NCI-H1105 treated with DMSO at 0.1 percent for 48 hours (cell line): ENCODE measurements around the gene SLC25A42.
A peak's percentile ranks its signal among the peaks of the same experiment; 100 is the strongest.
"Not testable (repeated sequence)": the region's sequence is repeated elsewhere in the genome, so short reads cannot be mapped to it uniquely, and the experiment has no call there.

Experiments used
- DNase-seq: peaks from one replicate; lab custom pipeline; 2025; lab: John Stamatoyannopoulos, UW

Gene SLC25A42, protein sequence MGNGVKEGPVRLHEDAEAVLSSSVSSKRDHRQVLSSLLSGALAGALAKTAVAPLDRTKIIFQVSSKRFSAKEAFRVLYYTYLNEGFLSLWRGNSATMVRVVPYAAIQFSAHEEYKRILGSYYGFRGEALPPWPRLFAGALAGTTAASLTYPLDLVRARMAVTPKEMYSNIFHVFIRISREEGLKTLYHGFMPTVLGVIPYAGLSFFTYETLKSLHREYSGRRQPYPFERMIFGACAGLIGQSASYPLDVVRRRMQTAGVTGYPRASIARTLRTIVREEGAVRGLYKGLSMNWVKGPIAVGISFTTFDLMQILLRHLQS

DNA sequence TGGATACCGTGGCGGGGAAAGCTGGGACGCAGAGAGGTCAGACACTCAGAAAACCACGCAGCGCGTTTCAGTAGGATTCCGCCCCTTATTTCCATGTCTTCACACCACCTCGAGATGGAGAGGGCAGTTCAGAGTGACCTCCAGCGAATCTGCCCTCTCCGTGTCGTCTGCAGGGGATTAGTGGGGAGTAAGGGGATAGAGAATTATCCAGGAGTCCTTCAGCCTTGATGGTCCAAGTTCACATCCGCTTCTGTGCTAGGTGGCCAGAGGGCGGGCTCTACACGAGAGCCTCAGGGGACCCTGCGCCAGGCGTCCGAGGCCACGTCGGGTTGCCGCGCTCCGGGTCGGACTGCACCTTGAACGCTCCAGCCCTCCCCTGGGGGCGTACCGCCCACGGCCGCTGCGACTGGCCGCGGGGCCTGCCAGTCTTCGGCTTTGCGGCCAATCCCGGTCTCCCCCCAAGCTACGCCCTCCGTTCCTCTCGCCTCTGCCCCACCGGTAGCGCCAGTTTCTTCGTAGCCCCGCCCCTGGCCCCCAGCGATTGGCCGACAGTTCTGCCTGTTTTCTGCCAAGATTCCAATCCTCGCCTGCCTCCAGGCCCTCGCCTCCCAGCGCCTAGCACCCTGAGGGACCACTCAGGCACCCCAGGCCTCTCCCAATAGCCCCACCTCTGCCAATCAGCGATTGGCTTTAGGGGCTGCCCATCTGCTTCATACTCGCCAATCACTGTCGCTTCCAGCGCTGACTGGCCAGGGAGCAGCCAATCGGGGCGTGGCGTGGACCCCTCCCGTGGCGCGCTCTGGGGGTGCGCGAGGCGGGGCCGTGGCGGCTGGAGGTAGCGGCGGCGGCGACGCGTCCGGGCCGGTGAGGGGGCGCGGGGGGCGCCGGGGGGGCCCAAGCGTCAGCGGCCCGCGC, at the start of gene SLC25A42:
Gene SLC25A42, plus strand, starts transcription at position 812 of the 915 bp plus-strand sequence. CDS start 32,131 bp downstream, outside the sequence.
- DNase-seq, result peak; percentile 99

DNA sequence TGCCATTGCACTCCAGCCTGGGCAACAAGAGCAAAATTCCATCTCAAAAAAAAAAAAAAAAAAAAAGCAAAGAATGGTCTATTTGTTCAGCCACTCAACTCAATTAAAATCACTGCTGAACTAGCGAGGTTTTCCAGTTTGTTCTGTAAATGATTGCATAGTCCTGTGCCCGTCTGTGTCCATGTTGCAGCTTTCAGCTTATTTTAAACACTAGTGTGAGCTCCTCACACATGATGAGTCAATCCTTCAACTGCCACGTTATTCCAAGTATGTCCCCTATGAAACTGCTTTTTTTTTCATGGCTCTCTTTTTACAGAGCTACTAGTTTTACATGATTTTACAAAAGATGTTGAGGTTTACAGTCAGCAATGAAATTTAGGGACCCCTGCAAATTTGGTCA, 42.7 kb upstream of the SLC25A42 start:
- no peak for DNase-seq

DNA sequence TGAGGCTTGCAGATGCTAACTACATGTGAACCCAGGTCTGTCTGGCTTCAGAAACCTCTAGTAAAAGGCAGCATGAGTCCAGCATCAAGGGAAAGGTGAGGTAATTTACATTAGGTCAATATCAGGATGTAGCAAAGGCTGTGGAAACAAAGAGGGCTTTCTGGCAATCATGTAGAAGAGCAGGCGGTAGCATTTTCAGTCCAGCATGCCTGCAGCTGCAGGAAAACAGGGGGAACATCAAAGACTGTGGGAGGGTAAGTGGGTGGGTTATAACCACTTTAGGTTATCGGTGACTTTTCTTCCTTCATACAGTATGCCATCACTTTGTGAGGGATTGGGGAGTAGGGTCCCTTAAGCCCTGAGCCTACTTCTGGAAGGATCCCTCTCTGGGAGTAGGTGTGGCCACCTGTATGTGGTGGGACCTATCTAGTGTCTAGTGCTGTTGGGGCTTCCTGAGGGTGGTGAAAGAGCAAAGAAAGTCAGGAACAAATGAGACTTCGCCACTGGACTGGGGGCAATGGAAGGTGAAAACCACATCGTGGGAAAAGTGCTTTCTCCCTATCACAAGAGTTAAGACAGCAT, 41.3 kb upstream of the SLC25A42 start:
- DNase-seq, result no peak

DNA sequence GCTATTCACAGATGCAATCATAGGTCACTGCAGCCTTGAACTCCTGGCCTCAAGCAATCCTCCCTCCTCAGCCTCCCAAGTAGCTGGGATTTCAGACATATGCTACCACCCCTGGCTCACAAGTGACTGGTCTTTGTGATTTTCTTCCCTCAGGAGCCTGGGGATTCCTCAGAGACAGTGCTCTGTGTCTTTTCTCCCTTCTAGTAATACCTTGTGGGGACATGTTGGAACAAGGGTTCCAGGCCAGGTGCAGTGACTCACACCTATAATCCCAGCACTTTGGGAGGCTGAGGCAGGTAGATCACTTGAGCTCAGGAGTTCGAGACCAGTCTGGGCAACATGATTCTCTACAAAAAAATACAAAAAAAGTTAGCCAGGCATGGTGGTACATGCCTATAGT, 40.4 kb upstream of the SLC25A42 start:
- not testable (repeated sequence) for DNase-seq

DNA sequence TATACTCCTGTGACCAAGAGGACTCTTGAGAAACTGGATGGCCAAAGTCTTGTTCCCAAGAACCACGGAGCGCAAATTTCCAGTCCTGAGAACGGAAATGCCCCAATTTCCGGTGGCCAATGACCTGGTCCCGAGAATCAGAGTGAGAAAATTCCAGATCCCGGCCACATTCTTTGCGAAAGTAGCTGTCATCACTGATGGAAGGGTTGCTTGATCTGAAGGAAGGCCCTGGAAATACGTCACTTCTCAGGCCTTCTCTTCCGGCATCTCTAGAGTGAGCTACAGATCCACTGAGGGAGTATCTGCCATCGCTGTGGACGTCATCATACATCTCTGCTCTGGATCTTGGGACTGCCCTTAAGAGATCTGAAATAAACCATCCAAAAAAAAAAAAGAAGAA, 37.9 kb upstream of the SLC25A42 start:
- DNase-seq, result no peak

DNA sequence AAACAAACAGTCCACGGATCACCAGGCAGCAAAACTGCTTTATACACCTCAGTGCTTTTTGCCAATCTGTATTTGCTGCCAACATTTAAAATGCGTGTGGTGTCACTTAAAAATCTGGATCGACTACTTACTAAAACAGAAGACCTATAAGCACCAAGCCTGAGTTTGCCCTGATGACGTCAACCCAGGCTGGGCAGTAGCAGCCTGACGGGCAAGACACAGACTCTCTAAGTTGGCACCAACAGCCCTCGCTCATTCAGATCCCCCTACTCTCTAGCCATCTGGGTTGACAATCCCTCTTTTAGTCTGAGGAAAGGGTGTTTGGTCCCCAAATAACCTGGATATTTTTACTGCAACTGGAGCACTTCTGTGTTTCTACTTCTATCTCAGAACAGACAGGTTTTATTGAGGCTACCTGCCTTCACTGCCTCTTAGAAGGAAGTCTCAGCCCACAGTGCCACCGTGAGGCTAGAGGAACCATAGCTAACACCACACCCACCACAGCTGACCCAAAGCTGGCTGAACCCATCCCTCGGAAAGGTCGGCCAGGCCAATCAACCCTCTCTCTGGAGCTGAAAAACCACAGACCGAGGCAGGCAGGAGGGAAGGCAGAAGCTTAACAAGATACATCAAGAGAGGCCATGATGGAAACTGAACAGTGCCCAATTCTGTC, 37.4 kb upstream of the SLC25A42 start:
- DNase-seq, result no peak

DNA sequence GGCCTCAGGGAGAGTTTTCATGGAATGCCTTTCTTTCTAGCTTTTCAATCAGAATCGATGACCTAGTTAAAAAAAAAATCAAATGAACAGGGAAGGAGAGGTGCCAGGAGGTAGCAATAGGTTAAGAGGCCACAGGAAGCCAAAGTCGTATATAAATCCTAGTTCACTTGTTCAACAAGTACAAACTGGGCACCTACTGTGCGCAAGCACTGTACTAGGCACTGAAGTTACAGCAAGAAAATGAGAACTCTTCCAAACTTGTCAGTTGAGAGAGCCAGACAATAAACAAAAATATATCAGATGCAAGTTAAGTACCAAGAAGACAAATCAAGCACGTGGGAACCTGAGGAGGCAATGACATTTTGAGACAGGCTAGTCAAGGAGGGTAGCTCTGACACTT, 36.6 kb upstream of the SLC25A42 start:
- DNase-seq, result no peak

DNA sequence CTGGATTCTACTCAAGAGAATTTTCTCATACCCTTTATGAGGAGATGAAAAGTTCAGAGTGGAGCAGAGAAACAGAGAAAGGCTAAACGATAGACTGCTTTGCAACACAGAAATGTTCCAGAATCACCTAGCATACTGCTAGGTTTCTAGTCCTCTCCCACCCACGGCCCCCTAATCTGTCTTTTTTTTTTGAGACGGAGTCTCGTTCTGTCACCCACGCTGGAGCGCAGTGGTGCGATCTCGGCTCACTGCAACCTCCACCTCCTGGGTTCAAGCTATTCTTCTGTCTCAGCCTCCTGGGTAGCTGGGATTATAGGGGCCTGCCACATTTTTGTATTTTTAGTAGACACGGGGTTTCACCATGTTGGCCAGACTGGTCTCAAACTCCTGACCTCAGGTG, 35.3 kb upstream of the SLC25A42 start:
- DNase-seq, result no peak

DNA sequence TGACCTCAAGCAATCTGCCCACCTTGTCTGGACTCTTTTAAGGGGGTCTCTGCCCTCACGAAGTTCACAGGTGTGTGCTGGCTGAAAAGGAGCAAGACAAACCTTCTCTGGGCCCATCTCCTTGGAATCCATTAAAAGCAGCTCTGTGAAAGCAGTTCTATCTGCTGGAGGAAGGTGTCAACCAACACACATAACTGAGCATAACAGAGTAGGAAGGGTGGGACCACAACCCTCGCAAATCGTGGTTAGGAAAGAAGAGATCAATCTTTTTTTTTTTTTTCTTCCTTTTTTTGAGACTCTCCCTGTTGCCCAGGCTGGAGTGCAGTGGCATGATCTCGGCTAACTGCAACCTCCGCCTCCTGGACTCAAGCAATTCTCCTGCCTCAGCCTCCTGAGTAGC, 31.9 kb upstream of the SLC25A42 start:
- DNase-seq, result no peak

DNA sequence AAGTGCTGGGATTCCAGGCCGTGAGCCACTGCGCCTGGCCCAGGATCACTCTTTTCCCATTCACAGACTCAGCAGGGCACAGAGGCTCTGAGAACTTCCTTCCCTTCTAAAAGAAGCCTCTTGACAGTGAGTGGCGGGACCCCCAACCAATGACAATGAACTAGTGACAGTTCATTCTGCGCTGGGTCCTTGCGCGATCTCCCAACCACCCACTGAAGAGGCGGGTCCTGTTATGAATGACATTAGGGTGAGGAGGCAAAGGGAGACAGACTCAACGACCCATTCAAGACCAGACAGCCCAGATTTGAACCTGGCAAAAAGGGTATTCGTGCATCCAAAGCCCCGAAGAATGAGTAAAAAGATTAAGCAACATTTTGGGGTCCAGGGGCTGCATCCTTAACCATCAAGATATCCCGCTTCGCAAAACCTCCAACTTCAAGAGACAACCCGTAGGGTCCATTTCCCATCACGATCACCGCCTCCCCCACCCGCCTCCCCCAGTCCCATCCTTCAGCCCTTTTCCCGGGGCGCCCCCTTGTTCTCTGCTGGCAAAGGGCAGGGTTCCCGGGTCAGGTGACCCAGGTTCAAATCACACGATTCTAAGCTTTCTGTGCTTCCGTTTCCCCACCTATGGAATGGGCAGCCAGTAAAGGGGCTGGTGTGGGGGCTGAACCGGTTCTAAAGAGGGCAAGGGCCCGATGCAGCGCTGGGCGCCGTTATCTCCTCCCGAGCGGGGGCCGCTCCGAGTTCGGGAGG, 31.2 kb upstream of the SLC25A42 start:
- peak; percentile 79 for DNase-seq

DNA sequence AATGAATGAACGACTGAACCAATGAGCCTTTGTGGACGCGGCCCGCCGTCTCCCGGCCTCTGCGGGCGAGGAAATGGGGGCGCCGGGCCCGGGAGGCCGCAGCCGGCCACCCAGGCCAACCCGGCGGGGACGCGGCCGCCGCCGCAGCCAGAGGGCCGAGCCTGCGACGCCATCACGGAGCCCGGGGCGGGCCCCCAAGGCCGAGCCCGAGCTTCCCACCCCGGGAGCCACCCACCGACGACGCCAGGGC, 30.7 kb upstream of the SLC25A42 start:
- DNase-seq, result no peak

DNA sequence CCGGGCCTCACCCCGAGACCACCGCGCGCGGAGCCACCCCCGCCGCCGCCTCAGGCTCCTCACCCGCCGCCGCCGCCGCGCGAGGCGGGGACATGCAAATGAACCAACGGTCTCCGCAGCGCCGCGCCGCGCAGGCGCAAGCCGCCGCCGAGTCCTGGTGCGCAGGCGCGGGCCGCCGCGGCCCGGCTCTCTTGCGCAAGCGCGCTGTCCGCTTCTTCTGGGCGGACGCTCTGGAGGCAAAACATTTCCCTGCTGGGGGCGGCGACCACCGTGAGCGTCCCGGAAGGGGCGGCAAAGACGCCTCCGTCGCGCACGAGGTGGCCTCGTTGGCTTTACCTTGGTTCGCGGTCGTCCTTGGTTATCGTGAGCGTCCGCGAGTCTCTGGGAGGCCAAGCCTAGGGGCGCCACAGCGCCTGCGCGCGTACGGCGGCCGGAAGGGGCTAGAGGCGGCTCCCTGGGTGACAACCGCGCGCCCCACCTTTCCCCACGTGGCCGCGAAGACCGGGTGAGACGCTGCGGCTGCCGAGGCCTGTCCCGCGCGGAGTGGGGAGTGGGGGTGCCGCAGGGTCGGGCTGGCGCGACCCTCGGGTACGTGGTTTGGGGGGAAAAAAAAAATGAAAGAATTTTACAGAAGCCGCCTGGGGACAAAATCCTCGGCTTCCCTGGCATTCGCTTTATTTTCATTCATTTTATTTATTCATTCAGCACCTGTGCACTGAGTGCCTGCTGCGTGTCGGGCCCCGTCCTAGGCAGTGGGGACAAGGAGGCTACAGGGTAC, 30.2 kb upstream of the SLC25A42 start, which contains the start of the genes ARMC6 and SUGP2:
Gene ARMC6, plus strand, starts transcription at position 178 of the 778 bp plus-strand sequence. CDS start 607 bp downstream, outside the sequence.
Gene SUGP2, minus strand, starts transcription at position 92 of the 778 bp plus-strand sequence. CDS start 2,446 bp downstream, outside the sequence.
- peak; percentile 91 for DNase-seq

DNA sequence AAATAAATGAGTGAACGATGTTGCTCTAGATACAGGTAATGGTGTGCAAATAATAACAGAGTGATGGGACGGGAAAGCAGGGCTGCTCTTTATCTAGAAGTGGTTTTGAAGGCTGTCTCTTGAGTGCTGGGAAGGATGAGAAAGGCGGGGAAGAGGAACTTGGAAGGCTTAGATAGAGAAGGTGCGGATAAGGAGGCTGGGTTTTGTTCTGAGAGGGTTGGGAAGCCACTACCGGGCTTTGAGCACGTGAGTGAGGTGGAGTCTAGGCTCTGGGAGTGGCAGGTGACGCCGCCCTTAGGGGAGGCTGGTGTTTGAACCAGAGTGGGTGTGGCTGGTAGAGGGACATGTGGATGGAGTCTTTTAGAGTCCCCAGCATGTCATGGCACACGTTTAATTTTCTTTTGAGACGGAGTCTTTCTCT, 29.6 kb upstream of the SLC25A42 start:
- peak; percentile 65 for DNase-seq

DNA sequence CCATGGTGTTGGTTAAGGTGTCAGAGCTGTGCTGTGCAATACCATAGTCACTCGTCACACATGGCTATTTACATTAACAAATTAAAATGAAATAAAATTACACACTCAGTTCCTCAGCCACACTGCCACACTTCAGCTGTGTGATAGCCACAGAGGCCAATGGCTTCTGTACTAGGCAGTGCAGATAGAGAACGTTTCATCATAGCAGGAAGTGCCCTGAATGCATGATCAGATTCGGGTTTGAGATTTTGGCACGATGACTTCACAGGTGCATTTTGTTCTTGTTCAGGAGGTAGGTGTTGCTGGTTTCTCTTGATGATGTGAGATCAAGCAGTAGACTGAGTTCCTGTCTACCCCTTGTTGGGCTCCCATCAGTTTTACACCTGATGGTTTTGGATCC, 23.9 kb upstream of the SLC25A42 start:
- no peak for DNase-seq

DNA sequence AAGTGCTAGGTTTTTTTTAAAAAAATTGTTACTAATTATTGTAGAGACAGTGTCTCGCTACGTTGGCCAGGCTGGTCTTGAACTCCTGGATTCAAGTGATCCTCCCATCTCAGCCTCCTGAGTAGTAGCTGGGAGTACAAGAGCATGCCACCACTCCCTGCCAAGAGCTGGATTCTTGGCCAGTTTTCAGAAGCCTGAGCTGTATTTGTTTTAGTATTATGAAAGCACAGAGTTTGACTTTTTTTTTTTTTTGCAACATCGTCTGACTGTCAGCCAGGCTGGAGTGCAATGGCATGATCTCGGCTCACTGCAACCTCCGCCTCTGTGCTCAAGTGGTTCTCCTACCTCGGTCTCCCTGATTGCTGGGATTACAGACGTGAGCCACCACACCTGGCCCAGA, 23.4 kb upstream of the SLC25A42 start:
- DNase-seq, result no peak

DNA sequence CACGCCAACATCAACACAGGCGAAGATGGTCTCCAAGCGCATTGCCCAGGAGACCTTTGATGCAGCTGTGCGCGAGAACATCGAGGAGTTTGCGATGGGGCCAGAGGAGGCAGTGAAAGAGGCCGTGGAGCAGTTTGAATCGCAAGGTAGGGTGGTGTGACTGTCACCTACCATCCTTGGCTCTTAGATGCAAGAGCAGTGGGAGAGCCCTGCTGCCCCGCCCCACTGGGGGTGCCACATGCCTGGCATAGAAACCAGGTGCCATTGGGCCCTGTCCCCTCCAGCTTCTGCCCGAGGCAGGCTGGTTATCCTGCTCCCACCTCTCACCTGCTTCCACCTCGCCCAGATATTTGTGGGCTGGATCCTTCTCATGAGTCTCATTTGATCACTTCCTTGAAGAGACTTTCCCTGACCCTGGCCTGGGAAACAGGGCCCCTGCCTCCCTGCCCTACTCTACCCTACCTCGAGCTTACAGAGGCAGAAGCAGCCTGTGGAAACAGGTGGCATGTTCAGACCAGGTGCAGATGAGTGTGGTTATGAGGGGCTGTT, 21.0 kb upstream of the SLC25A42 start:
- no peak for DNase-seq

DNA sequence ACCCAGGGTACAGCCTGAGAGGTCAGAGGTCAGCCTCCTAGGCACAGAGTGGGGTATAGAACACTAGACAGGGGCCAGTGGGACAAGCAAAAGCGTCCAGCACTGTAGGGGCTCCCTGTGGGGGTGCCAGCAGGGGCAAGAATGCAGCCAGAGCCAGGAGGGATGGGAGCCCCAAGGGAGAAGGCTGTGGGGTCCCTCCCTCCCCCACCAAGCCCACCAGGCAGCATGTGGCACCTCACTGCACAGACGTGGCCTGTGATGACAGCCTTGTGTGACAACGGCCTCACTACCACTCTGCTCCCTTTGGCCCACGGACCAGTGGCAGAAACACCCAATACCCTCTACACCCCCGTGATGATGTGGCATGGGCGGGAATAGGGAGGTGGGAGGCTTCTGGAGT, 20.3 kb upstream of the SLC25A42 start:
- DNase-seq, result no peak

DNA sequence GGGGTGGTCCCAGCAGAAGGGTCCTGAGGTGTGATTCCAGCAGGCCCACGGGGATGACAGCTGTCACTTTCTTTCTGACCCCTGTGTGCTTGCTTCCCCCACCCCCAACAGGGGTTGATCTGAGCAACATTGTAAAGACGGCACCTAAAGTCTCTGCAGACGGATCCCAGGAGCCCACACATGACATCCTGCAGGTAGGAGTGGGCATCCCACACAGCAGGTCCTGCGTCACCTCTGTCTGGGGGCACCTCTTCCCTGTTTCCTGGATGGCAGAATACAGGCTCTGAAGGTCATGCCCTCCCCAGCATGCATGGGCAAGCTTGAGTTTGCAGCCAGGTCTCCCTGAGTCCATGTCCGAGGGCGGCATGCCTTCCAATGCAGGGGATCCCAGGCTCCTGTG, 19.9 kb upstream of the SLC25A42 start:
- DNase-seq, result no peak

DNA sequence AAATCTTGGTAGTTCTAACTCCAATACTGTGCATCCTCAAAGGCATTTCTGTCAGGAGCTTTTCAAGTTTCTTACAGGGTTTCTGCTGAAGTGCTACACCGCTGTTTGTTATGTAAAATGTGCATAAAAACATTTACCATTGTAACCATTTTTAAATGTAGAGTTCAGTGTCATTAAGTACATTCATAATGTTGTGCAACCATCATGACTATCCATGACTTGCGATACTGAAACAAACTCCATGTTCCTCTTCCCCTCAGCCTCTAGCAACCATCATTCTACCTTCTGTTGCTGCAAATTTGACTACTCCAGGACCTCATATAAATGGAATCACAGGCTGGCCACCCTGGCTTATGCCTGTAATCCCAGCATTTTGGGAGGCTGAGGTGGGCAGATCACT, 14.4 kb upstream of the SLC25A42 start:
- no peak for DNase-seq

DNA sequence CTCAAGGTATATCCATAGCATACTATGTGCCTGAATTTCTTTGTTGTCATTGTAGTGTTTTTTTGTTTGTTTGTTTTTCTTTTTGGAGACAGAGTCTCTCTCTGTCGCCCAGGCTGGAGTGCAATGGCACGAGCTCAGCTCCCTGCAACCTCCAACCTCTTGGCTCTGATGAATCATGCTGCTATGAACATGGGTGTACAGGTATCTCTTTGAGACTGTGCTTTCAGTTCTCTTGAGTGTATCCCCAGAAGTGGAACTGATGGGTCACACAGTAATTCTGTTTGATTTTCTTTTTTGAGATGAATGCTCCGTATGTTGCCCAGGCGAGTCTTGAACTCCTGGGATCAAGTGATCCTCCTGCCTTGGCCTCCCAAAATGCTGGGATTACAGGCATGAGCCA, 13.7 kb upstream of the SLC25A42 start:
- DNase-seq, result no peak
